GM21423 (cell line): ENCODE results near the gene MYL12A.
"Not testable (repeated sequence)": the region's sequence is repeated elsewhere in the genome, so short reads cannot be mapped to it uniquely, and the experiment has no call there.

Source experiments
- ATAC-seq: cut with Tn5 transposase; IDR thresholded peaks from one replicate; pipeline ENCODE4 v1.9.1; 2021; ENCODE audit warnings: mild to moderate bottlenecking, moderate library complexity; ENCODE audit not compliant: unreplicated experiment

The MYL12A gene

DNA sequence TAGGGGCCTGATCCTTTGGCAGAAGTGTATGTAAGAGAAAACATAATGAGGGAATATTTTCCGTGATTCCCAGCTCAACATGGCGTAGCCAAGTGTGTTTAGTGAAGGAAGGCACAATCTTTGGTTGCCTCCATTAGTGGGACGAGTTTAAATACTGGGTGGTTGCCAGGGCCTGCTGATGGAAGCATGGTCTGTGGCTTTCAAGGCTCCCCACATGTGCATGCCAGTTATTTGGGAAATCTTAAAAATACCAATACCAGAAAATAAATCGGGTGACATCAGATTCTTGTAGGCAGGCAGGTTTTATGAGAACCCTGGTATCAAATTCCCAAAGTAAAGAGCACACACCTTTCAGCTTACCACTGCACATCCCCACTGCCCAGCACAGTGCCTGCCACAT, 7.1 kb downstream of the MYL12A start:
- no peak for ATAC-seq

DNA sequence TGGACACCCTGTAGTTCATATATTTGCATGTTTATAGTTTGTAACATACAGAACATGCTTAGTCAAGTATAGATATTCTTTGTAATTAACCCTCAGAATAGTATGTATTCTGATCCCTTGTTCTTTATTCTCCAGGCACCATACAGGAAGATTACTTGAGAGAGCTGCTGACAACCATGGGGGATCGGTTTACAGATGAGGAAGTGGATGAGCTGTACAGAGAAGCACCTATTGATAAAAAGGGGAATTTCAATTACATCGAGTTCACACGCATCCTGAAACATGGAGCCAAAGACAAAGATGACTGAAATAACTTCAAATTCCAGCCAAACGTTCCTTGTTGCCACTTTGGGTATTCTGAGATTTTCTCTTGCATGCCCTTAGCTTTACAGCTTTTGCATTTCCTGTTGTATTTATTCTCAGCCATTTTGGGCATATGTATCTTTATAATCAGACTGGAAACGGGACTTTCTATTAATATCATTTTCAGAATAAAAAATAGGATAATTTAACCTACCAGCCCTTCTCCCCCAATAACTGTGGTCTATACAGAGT, 8.1 kb downstream of the MYL12A start:
- no peak for ATAC-seq

GRCh38 chr18:3256693-3257626, 9.4 kb downstream of the MYL12A start:
- ATAC-seq, result no peak

DNA sequence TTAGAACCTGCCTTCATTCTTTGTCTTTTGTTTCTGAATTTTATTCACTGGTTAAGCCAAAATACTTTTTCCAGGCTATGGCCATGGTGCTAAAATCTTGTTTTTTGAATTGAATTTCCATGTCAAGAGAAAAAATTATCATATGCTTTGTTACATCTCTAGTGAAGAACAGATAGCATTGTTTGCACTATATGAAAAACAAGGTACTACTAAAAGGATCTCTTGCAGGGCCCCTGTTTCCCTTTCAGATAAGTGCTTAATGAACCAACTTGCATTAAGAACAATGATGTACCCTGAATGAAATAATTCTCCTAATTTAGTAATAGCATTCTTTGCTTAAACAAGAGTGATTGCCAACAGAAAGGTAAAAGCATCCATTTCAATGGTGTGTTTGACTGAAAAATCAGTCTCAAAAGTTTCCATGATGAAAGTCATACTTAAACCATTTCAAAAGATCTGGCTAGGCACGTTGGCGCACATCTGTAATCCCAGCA, 10.1 kb downstream of the MYL12A start:
- ATAC-seq, result no peak

DNA sequence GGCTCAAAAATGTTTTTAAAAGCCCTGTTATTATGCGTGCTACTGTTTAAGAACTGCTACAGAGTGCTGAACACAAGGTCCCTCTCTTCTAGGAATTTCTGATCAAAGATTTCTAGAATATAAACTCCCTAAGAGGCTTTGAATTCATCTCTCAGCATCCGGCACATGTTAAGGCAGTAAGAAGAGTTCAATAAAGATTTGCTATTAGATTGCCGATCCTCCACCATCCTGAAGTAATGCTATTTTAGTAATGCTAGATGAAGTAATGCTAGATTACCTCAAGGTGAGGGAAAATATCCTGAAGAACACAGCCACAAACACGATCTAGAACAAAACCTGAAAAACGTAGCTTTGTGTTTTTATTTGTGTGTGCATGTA, 13.4 kb downstream of the MYL12A start:
- no peak for ATAC-seq

DNA sequence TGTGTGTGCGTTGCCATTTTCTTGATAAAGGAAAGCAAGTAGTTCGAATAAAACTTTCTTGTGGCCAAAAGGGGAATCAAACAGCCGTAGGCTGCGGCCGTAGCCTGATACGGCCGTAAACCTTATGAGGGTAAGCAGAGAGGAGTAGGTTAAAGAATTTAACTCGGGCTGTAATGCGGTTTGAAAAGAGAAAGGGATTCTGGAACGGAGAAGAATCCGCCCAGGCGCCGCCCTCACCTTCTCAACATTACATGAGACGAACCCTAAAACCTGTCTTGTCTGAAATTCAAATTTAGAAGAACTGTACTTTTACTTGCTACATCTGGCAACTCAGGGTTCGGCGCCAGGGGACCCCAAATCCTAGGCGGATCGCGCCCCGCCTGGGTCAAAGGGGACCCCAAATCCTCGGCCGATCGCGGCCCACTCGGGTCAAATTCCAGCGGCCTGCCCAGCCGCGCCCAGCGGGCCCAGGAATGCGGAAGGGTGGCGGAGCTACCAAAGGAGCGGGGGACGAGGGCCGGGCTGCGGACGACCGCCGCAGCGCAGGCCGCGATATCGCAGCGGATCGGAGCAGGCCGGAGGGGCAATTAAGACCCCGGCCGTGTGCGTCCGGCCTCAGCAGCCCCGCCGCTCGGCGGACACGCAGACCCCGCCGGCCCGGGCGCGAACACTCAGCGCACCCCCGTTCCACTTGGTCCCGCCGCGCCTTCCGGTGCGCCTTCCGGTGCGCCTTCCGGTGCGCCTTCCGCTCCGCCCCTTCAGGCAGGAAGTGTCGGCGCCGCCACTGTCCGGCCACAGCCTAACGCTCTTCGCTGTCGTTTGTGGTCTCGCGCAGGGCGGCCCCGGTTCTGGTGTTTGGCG, 14.0 kb downstream of the MYL12A start, which contains the start of gene MYL12B:
TSS of gene MYL12B (plus strand) at position 761 of the 861 bp plus-strand sequence. CDS start 10,766 bp downstream, outside the sequence.
- peak; percentile 80 for ATAC-seq

DNA sequence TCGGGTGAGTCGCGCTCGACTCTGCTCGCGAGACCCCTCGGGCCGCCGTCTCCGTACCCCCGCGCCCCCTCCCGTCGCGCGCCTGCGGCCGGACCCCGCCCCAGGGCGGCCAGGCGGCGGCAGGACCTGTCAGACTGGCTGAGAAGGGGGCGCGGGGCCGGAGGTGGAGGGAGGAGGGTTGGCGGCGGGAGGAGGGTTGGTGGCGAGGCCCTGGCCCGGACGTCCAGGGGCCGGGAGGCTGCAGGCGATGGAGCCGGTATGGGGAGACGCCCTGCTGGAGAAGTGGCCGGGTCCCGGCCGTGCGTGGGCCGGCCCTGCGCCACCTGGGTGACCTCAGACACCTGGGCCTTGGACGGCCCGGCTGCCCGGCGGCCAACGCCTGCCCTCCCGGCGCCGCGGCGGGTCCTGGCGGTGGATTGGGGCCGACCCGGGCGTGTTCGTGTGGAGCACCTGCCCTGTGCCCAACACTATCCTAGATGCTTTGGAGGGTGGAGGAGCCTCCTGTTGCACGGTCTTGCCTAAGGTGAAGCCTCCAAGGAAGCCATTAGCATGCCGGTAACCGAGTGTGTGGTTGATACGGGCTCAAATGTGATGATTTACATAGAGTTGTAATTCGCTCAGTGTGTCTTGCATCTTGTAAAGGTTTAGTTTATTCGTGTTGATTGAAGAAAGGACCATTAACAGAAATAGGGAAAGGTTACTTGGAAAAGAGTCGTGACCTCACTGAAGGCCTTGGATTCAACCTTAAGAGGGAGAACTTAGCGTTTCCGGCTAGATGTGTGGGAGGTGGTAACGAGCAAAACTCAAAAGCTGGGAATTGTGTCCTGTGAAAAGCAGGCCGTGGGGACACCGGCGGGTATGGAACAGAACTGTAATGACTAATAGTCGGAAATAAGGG, 14.9 kb downstream of the MYL12A start:
- peak; percentile 35 for ATAC-seq

DNA sequence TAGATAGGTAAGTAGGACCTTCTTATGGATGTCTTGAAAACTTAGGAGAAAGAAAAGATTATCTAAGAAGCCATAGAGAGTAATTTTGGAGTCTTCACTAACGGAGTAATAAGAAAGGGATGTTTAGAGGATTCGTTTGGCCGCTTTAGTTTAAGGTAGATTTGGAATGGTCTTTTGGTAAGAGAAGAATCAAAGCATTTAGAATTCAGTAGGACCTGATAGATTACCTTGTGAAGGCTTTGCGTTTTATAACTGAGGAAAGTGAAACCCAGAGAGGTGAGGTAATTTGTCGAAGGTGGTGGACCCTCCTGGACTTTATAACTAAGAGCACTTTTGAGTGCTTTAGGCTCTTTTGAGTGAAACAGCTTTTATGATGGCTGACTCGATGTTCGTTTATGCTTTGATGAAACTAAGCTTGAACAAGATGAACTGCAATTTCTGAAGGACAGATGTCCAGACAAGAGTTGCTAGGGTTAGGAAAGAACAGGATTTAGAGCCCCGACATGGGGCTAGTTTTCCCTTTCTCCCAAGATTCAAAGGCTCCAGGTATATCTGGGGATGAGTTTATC, 15.6 kb downstream of the MYL12A start:
- no peak for ATAC-seq

GRCh38 chr18:3264362-3264761, 16.8 kb downstream of the MYL12A start:
- no peak for ATAC-seq

- no peak for ATAC-seq
Measured at GRCh38 chr18:3265564-3266033, 18.0 kb downstream of the MYL12A start.

- ATAC-seq, result no peak
Measured at GRCh38 chr18:3266062-3266608, 18.5 kb downstream of the MYL12A start.

DNA sequence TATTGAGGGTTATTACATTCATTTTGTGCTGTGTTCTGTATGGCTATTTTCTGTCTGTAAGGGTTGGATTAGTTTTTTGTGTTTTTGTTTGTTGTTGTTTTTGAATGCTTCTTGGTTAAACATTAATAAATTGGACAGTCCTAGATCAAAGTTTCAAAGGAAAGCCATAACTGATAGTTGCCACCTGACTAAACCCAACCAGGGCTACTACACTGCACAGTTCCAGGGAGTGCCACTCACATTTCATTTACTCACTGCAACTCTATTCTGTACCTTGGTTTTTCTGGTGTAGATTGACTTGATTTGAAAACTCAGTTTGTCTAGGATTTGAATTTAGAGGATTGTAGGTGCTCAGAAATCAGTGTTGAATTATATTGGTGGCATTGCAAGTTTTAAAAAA, 20.7 kb downstream of the MYL12A start:
- no peak for ATAC-seq

DNA sequence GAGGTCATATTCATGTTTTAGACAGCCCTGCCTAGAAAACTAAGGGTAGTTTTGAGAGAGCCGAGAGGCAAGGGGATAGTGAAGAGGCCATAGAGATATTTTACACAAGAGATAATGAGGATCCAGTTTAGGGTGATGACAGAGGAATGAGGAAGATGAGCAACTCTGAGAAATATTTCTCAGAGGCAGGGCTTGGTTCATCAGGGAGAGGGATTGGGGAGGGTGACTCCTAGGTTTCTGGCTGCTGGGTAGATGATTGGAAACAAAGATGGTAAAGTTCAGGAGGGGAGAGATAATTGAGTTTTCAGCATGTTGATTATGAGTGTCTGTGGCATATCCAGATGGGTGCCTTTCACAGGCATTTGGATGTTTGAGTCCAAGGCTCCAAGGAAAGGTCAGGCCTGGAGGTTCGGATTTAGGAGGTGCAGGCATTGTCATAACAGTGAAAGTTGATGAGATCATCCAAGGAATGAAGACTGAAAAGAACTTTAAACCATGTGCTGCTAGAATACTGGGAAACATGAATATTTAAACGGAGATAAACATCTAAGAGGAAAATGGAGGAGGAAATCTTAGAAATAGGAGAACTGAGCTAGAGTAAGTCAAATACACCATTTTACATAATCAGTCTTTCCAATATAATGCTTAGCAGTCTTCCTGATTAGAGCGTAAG, 21.8 kb downstream of the MYL12A start:
- no peak for ATAC-seq

DNA sequence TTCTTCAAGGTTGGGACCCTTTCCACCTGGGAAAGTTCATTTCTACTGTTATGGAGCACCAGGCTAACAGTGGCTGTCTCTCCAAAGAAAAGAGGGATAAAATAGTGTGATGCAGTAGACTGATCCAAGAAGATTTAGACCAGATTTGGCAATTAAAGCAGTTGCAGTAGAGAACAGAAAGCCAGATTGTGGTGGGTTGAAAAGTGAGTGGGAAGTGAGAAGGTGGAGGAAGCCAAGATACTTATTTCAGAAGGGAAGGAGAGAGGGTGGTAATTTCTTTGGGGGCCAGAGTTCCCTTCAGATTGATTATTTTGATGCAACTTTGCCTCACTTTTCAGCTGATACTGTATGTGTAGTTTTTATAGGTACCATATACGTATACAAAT, 22.3 kb downstream of the MYL12A start:
- ATAC-seq, result no peak

DNA sequence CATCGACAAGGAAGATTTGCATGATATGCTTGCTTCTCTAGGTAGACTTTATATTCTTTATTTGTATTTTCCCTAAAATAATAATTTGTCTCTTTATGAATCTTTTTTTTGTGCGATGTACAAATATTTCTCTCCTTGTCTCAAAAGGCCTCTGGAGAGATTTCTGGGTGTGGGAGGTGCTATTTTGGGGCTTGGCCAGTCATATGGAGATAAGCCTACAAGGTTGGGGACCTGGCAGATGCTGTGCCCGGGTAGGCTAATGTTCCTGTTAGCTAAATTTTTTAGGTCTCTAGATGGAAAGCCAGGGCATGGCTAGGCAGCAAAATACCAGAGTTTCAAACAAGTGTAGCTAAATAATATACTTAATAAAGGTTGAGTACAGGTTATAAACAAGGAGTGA, 25.4 kb downstream of the MYL12A start:
- ATAC-seq, result no peak

DNA sequence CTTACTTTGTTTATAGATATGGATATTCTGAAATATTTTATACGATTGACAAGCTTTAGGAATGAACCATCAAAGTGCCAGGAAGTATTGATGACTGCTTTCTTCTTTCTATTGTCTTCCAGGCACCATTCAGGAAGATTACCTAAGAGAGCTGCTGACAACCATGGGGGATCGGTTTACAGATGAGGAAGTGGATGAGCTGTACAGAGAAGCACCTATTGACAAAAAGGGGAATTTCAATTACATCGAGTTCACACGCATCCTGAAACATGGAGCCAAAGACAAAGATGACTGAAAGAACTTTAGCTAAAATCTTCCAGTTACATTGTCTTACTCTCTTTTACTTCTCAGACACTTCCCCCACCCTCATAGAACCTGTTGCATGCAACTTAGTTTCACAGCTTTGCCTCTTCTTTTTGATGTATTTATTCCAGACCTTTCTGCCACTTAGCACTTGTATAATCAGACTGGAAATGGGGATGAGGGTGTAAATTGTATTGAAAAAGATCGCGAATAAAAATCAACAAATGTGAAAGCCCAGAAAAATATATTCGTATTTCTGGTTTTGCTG, 30.1 kb downstream of the MYL12A start:
- not testable (repeated sequence) for ATAC-seq

DNA sequence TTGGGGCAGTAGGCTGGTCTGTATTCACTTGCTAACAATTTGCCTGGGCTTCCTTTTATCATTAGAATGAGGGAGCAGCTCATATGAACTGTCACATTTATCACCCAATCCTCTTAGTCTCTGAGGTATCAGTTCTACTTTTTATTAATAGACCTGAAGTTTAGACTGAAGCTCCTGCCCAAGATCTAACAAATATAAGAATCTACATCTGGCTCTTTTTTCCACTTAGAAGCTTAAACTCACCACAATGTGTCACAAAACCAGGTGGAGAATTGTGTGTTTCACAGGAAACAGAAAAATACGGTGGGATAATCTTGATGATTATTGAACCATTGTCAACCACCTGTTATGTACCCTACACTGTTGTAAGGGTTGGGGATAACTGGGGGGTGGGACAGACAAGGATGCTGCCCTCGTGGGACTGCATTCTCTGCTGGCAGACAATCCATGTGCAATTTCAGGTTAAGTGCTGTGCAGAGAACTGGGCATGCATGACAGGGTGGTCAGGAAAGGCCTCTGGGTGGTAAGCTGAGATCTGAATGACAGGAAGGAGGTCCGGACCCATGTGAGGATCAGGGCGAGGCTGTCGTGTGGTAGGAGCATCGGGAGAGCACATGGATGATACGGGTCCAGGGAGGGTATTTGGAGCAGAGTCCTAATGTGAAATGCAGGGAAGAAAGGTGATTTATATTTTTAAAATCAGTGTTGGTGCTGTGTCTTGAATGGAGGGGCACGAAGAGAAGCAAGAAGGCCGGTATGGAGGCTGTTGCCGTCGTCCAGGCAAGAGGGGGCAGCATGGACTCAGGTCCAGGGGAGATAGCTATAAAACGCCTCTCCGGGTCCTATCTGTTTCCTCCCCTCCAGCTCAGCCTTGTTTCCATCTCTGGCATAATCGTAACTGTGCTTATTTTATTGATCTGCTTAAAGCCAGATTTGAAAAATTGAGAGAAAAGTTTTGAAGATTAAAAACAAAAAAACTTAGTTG, 31.9 kb downstream of the MYL12A start:
- peak; percentile 76 for ATAC-seq
